Keratinocyte (primary cell): Measurements from ENCODE around the gene CHAC1. TPM values are rescaled to one million over a fixed set of nuclear protein-coding genes. Genes with fewer than 3 reads are reported as not detected.

Experiments used
- DNase-seq: peaks from one replicate; pipeline ENCODE4 v3.0.0-alpha.2; 2011; ENCODE audit warnings: low read depth, missing footprints, low spot score
- FAIRE-seq: peaks from 2 replicates; lab custom pipeline; 2011; peaks lifted over from hg19 to GRCh38; lab: Jason Lieb, UNC
- H2AFZ ChIP-seq: 2 replicates; pipeline ENCODE4 v1.6.0; 2012; ENCODE audit warnings: low read length, control low read depth, inconsistent platforms; ENCODE audit not compliant: control insufficient read depth
- H3K27ac ChIP-seq: 2 replicates; pipeline ENCODE4 v1.5.1; 2011; ENCODE audit warnings: low read length; ENCODE audit not compliant: control insufficient read depth, insufficient read depth
- H3K27me3 ChIP-seq: 3 replicates; pipeline ENCODE4 v1.6.0; 2011; ENCODE audit warnings: low read length; ENCODE audit not compliant: control insufficient read depth, insufficient read depth; ENCODE audit errors: extremely low read depth
- H3K36me3 ChIP-seq, 2 experiments: 2 replicates in 1 of 2; 3 replicates in 1 of 2; pipeline ENCODE4 v1.5.1; 2011; ENCODE audit warnings: low read length in 2 of 2, mild to moderate bottlenecking in 1 of 2; ENCODE audit not compliant: control insufficient read depth in 2 of 2, insufficient read depth in 2 of 2; ENCODE audit errors: extremely low read depth in 1 of 2
- H3K4me1 ChIP-seq: 3 replicates; pipeline ENCODE4 v1.5.1; 2011; ENCODE audit warnings: low read length; ENCODE audit not compliant: control insufficient read depth, insufficient read depth; ENCODE audit errors: extremely low read depth
- H3K4me2 ChIP-seq: 3 replicates; pipeline ENCODE4 v1.6.0; 2011; ENCODE audit warnings: low read depth, low read length; ENCODE audit not compliant: control insufficient read depth, insufficient read depth; ENCODE audit errors: extremely low read depth
- H3K4me3 ChIP-seq, 3 experiments: fragments of 200-600 bp in 1 of 3; sonication (generic) in 1 of 3; 2 replicates in 2 of 3; 3 replicates in 1 of 3; pipeline ENCODE4 v1.5.1; 2011 to 2016; ENCODE audit warnings: low read length in 3 of 3, mild to moderate bottlenecking in 3 of 3, control low read depth in 2 of 3, inconsistent platforms in 1 of 3, low read depth in 1 of 3, mixed read lengths in 1 of 3, mixed run types in 1 of 3, moderate library complexity in 1 of 3; ENCODE audit not compliant: control insufficient read depth in 2 of 3, insufficient read depth in 2 of 3; ENCODE audit errors: extremely low read depth in 1 of 3
- H3K79me2 ChIP-seq: 2 replicates; pipeline ENCODE4 v1.6.0; 2012; ENCODE audit warnings: low read length; ENCODE audit not compliant: control insufficient read depth, insufficient read depth
- H3K9ac ChIP-seq: 3 replicates; pipeline ENCODE4 v1.6.0; 2011; ENCODE audit warnings: low read length; ENCODE audit not compliant: control insufficient read depth, insufficient read depth; ENCODE audit errors: extremely low read depth
- H3K9me1 ChIP-seq: 3 replicates; pipeline ENCODE4 v1.6.0; 2011; ENCODE audit warnings: low read length; ENCODE audit not compliant: control insufficient read depth, insufficient read depth; ENCODE audit errors: extremely low read depth
- H3K9me3 ChIP-seq: 2 replicates; pipeline ENCODE4 v1.5.1; 2012; ENCODE audit warnings: low read depth, low read length; ENCODE audit not compliant: control insufficient read depth
- H4K20me1 ChIP-seq: 3 replicates; pipeline ENCODE4 v1.6.0; 2011; ENCODE audit warnings: low read length; ENCODE audit not compliant: control insufficient read depth, insufficient read depth; ENCODE audit errors: extremely low read depth
- CTCF ChIP-seq, 3 experiments: IDR thresholded peaks in 1 of 3; conservative IDR thresholded peaks in 1 of 3; optimal IDR thresholded peaks in 1 of 3; 2 replicates in 2 of 3; 3 replicates in 1 of 3; pipeline versions ENCODE3 to v1.5.1; 2011; ENCODE audit warnings: low read length in 3 of 3, mild to moderate bottlenecking in 3 of 3, moderate library complexity in 2 of 3, control low read depth in 1 of 3, inconsistent platforms in 1 of 3; ENCODE audit not compliant: insufficient read depth in 2 of 3; ENCODE audit errors: extremely low read depth in 1 of 3
- EZH2 ChIP-seq: IDR thresholded peaks from one replicate; pipeline ENCODE4 v1.6.1; 2012; ENCODE audit warnings: inconsistent platforms, mild to moderate bottlenecking, low read length, moderate library complexity
- dilution Hi-C: fragments of 300-500 bp; cut with MboI; formaldehyde crosslinking; loops from one replicate; pipeline ENCODE4 v1.7.0; 2020; ENCODE audit warnings: low sequenced_read_pairs; ENCODE audit not compliant: extremely low pct_ligation_motif_present
- polyA plus RNA-seq, 5 experiments: library from polyadenylated mRNA; depleted of rRNA in 3 of 5; stranded (reverse) in 3 of 5; stranded (forward) in 1 of 5; unstranded in 1 of 5; fragments of >200 nt; gene quantifications; 1 replicate in 1 of 5; 2 replicates in 3 of 5; 3 replicates in 1 of 5; pipeline versions ENCODE4 v1.2.1 to v1.2.3, GENCODE V29; 2011 to 2012; ENCODE audit warnings: missing spikeins in 2 of 5, low read depth in 1 of 5, low replicate concordance in 1 of 5

CHAC1 gene
- polyA plus RNA-seq, 1 donor (not counting 4 experiments of a cell fraction or from before 2014, with no cell fraction given): 6.4 TPM

- TF ChIP-seq CTCF (optimal IDR thresholded peaks at IDR 0.05 in 1 of 3, IDR thresholded peaks at IDR 0.05 in 1 of 3, conservative IDR thresholded peaks at IDR 0.05 in 1 of 3; ENCODE audit: extremely low read depth in 1 of 3, insufficient read depth in 2 of 3, low read length in 3 of 3) (no peak), EZH2 (no peak)
- DNase-seq (no peak), FAIRE-seq (no peak)
- Histone ChIP-seq H4K20me1 (no peaks in the 10 kb centered on the region), H3K9me1 (peaks cover 4% of the 10 kb centered on the region), H3K9me3 (no peaks in the 10 kb centered on the region), H3K4me3 (no peak overlapping the region), H2AFZ (no peak overlapping the region), H3K36me3 (peaks cover 5 to 7% of the 10 kb centered on the region in 2 experiments), H3K79me2 (no peaks in the 10 kb centered on the region), H3K27ac (no peak overlapping the region), H3K4me2 (no peak overlapping the region), H3K9ac (no peak overlapping the region), H3K27me3 (no peaks in the 10 kb centered on the region), H3K4me1 (peaks cover 28% of the 10 kb centered on the region)
- dilution Hi-C loops: loop anchor here (25.0 kb wide), 1 partner anchor 104 kb away; no protein-coding TSS in a partner anchor
These were observed 45.2 kb upstream of the CHAC1 start for GRCh38 chr15:40908095-40908494.

GRCh38 chr15:40909662-40910630, 43.3 kb upstream of the CHAC1 start:
- TF ChIP-seq EZH2 (no peak), CTCF (optimal IDR thresholded peaks at IDR 0.05 in 1 of 3, IDR thresholded peaks at IDR 0.05 in 1 of 3, conservative IDR thresholded peaks at IDR 0.05 in 1 of 3; ENCODE audit: extremely low read depth in 1 of 3, insufficient read depth in 2 of 3, low read length in 3 of 3) (no peak)
- Histone ChIP-seq H3K79me2 (no peaks in the 10 kb centered on the region), H2AFZ (no peak overlapping the region), H3K9me1 (peaks cover 4% of the 10 kb centered on the region), H3K4me1 (peaks cover 19% of the 10 kb centered on the region), H3K9ac (no peak overlapping the region), H3K4me2 (no peak overlapping the region), H3K36me3 (peaks cover 0 to under 1% of the 10 kb centered on the region in 2 experiments), H3K9me3 (no peaks in the 10 kb centered on the region), H4K20me1 (no peaks in the 10 kb centered on the region), H3K4me3 (no peak overlapping the region), H3K27me3 (no peaks in the 10 kb centered on the region), H3K27ac (no peak overlapping the region)
- dilution Hi-C loops: loop anchor here (25.0 kb wide), 1 partner anchor 102 kb away; no protein-coding TSS in a partner anchor
- FAIRE-seq: no peak
- DNase-seq: no peak
